Measurements from ENCODE around the gene SLC35F3.

Gene SLC35F3

DNA sequence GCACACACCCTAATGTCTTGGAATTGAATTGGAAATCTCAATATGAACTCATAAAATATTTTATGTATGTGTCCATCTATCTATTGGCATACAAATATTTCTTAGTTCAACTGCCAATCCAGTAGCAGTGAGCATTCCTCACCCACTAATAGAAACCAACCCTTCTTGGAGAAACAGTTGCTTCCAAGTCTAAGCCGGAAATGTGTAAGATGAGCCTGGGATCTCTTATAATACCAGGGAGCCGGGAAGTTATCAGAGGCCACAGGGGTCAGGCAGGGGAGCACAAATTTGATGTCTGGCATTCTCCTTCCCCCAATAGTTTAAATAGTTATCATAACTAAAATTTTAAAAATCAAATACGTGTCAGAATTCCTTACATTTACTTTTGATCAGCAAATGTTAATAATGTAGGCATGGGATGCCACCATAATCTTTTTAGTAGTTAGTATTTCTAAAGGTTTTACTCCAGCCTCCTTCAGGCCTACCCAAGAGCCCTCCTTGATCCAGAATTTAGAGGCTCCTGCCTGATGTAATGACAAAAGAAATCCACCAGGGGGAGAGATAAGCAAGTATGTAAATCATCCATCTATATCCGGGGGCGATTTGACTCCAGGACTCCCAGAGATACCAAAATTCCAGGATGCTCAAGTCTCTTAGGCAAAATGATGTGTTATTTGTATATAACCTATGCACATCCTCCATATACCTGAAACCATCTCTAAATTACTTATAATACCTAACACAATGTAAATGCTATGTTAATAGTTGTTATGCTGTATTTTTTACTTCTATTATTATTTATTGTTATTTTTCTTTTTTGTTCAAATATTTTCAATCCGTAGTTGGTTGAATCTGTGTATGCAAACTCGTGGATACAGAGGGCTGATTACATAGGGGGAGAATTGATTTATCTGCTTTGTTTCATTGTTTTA lies 250.1 kb downstream of the SLC35F3 start:
- H3K27ac ChIP-seq: no peak overlapping the region
- TF ChIP-seq, protein P1, sequence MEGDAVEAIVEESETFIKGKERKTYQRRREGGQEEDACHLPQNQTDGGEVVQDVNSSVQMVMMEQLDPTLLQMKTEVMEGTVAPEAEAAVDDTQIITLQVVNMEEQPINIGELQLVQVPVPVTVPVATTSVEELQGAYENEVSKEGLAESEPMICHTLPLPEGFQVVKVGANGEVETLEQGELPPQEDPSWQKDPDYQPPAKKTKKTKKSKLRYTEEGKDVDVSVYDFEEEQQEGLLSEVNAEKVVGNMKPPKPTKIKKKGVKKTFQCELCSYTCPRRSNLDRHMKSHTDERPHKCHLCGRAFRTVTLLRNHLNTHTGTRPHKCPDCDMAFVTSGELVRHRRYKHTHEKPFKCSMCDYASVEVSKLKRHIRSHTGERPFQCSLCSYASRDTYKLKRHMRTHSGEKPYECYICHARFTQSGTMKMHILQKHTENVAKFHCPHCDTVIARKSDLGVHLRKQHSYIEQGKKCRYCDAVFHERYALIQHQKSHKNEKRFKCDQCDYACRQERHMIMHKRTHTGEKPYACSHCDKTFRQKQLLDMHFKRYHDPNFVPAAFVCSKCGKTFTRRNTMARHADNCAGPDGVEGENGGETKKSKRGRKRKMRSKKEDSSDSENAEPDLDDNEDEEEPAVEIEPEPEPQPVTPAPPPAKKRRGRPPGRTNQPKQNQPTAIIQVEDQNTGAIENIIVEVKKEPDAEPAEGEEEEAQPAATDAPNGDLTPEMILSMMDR (conservative IDR thresholded peaks at IDR 0.05): peak; percentile 83

DNA sequence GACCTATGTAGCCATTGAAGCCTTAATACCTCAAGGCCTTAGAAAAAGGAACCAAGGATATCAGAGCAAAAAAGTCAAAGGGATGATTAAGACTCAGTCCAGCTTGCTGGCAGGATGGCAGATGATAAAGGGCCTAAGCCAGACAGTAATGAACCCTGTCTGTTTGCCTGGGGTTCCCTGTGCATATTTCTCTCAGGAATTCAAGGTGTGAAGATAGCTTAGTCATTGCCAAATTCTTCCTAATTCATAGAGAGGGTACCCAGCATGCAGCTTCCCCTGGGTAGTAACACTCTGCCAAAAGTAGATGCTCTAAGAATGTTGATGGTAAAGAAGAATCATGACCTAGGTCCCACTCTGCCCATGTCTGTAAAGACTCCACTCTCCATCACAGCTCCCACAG lies 258.2 kb downstream of the SLC35F3 start:
- TF ChIP-seq, protein P1 (conservative IDR thresholded peaks at IDR 0.05): no peak
- no peak overlapping the region for H3K27ac ChIP-seq

DNA sequence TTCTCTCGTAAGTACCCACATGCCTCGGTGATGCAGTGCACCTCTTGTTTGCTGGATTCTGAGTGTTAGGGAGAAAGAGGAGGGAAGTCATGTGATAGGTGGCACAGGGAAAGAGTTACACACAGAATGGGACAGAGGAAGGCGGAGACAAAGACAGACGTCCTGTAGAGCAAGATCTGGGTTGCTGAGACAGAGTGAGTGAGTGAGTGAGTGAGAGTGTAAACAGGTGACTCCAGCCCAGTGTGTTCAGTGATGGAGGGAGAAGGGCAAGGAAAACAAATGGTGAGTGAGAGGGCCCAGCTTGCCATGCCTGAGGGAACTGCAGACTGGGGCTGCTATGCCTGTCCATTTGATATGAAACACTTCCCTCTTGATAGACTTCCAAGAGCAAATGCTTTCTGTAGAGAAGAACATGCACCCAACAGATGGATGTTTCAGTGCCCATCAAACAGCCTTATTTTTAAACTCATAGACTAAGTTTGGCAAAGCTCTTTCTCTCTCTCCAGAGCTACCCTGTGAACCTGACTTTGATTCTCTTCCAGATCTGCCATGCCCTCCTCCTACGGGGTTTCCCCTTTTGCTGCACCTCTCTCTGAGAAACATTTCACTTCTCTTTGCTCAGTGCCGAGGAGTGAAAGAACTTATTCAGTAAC lies 258.9 kb downstream of the SLC35F3 start:
- TF ChIP-seq, protein P1 (conservative IDR thresholded peaks at IDR 0.05): no peak
- H3K27ac ChIP-seq: no peak overlapping the region

DNA sequence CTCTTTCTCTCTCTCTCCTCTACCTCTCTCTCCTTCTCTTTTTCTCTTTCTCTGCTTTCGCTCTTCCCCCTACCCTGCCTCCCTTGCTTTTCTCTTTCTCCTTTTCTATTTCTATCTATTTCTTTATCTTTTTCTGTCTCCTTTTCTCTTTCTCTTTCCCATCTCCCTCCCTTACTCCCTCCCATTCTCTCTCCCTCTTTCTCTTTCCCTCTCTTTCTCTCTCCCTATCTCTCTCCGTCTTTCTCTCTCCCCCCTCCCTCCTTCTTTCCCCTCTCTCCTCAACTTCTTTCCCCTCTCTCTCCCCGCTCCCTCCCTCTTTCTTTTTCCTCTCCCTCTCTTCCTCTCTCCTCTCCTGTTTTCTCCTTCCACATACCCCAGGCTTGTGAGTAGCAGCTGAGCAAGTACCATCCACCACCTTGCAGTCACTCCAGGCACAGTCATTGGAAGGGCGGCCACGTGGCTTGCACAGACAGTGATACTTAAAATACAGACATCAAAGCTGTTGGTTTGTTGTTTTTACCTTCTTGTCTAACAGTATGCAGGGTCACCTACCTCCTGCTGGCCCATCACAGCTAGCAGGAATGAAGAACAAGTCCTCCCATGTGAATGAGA lies 259.7 kb downstream of the SLC35F3 start:
- no peak overlapping the region for H3K27ac ChIP-seq
- TF ChIP-seq, protein P1 (conservative IDR thresholded peaks at IDR 0.05): no peak

DNA sequence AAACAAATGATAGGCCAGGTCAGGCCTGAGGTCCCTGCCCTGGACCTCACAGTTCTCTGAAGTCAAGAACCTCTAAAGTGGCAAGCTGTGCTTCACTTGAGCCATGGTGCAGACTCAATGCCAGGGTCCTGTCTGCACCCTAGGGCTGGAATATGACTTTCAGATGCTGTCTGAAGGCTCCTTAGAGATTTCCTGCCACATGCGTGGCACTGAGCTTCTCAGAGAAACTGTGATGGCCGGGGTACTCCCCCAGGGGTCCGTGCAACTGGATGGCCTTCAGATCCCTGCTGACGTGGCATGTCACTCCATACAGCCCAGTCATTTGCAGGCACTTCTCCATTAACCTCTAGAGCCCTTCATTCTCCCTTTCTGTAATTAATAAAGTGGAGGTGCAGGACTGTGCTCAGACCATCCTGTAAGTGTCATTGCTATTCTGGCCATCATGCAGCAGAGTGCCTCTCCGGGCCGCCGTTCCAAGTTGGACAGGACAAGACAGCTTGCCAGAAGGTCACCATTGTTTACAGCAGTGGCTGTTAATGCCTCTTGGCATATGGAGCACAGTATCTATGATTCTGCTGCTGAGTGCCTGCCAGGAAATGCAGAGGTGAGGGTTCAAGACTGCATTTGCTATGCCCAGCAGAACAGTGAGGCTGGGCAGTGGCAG lies 263.7 kb downstream of the SLC35F3 start:
- no peak overlapping the region for H3K27ac ChIP-seq
- TF ChIP-seq, protein P1 (conservative IDR thresholded peaks at IDR 0.05): no peak

DNA sequence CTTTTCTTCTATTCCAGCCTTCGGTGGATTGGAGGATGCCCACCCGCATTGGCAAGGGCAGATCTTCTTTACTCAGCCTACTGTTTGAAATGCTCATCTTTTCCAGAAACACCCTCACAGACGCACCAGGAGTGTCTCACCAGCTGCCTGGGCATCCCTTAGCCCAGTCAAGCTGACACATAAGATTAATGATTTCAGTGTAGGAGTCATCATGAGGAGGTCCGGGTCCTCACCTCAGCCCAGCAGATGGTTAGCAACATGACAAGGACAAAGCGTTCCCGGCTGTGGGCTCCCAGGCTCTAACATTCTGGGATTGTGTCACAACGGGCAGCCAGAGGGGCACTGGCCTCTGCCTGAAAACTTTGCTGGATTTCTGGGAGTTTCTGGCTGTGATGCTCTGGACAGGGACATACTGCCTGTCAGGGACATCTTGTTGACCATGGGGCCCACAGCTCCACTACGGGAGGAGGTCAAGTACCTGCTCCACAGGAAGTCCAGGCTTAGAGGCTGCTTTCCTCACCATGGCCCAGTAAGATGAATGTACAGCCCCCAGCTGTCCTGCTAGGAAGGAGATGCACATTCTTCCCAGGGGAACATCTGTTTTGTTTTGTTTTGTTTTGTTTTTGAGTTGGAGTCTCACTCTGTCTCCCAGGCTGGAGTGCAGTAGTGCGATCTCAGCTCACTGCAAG lies 264.8 kb downstream of the SLC35F3 start:
- H3K27ac ChIP-seq: no peak overlapping the region
- TF ChIP-seq, protein P1 (conservative IDR thresholded peaks at IDR 0.05): no peak

Measured in VCaP (cell line).